Sigmoid colon (tissue), 4 donors: ENCODE data around the gene ACYP2.

Experiments used
- CTCF ChIP-seq, 4 experiments: fragments of 450-650 bp in 3 of 4; fragments of 200-600 bp in 1 of 4; IDR thresholded peaks; one replicate each; pipeline ENCODE4 v1.5.1; 2016 to 2019; ENCODE audit warnings: antibody characterized with exemption in 4 of 4, mild to moderate bottlenecking in 3 of 4, moderate library complexity in 2 of 4
- EP300 ChIP-seq, 4 donors: sonication (generic); formaldehyde crosslinking; IDR thresholded peaks; one replicate each; pipeline ENCODE4 v1.6.1; 2017; ENCODE audit warnings: antibody characterized with exemption in 4 of 4
- POLR2A ChIP-seq, 2 donors: fragments of 450-650 bp; IDR thresholded peaks; one replicate each; pipeline ENCODE4 v1.6.1; 2016; ENCODE audit warnings: antibody characterized with exemption in 2 of 2, mild to moderate bottlenecking in 2 of 2, moderate library complexity in 2 of 2

GRCh38 chr2:54212456-54212855, 97.0 kb downstream of the ACYP2 start:
- TF ChIP-seq CTCF (IDR thresholded peaks at IDR 0.05) (no peak), EP300 (IDR thresholded peaks at IDR 0.05) (no peak), POLR2A (IDR thresholded peaks at IDR 0.05) (no peak)
